Peyer's patch (tissue), 4 donors: ENCODE results near the gene PDE6H. TPM values are rescaled to one million over a fixed set of nuclear protein-coding genes. Genes with fewer than 3 reads are reported as not detected.

ENCODE experiments used
- DNase-seq, 3 donors: peaks; one replicate each; pipeline ENCODE4 v3.0.0-alpha.2; 2017 to 2019
- H3K27ac ChIP-seq, 4 donors: fragments of 200-600 bp; sonication (generic); one replicate each; pipeline ENCODE4 v1.5.1; 2016 to 2019
- H3K27me3 ChIP-seq, 2 donors: fragments of 200-600 bp; sonication (generic); one replicate each; pipeline ENCODE4 v1.5.1; 2019
- H3K36me3 ChIP-seq, 3 donors: fragments of 200-600 bp; sonication (generic); one replicate each; pipeline ENCODE4 v1.5.1; 2016 to 2019
- H3K4me1 ChIP-seq, 4 donors: fragments of 200-600 bp; sonication (generic); one replicate each; pipeline ENCODE4 v1.5.1; 2016 to 2019
- H3K4me3 ChIP-seq, 4 donors: fragments of 200-600 bp; sonication (generic); 1 replicate in 3 of 4; 2 replicates in 1 of 4; pipeline ENCODE4 v1.5.1; 2016 to 2019; ENCODE audit warnings: mild to moderate bottlenecking in 1 of 4
- H3K9me3 ChIP-seq, 4 donors: fragments of 200-600 bp; sonication (generic); one replicate each; pipeline ENCODE4 v1.5.1; 2016 to 2019; ENCODE audit warnings: mild to moderate bottlenecking in 1 of 4
- CTCF ChIP-seq, 6 experiments: fragments of 450-650 bp in 4 of 6; fragments of 200-600 bp in 2 of 6; sonication (generic) in 1 of 6; IDR thresholded peaks; one replicate each; pipeline ENCODE4 v1.5.1; 2017 to 2019; ENCODE audit warnings: antibody characterized with exemption in 6 of 6, mild to moderate bottlenecking in 3 of 6, moderate library complexity in 1 of 6
- POLR2A ChIP-seq, 2 donors: fragments of 450-650 bp; IDR thresholded peaks; one replicate each; pipeline ENCODE4 v1.5.1; 2017; ENCODE audit warnings: antibody characterized with exemption in 2 of 2, mild to moderate bottlenecking in 2 of 2, moderate library complexity in 2 of 2
- total RNA-seq, 4 donors: library from RNA; depleted of rRNA; stranded (reverse); fragments of >200 nt; gene quantifications; one replicate each; pipeline ENCODE4 v1.1.0, GENCODE V29; 2016

The PDE6H gene
- total RNA-seq, 4 donors from 2014 or later: not detected

- Histone ChIP-seq H3K27me3 (no peaks in the 10 kb centered on the region), H3K36me3 (no peaks in the 10 kb centered on the region), H3K4me3 (no peak overlapping the region), H3K27ac (no peak overlapping the region), H3K4me1 (no peaks in the 10 kb centered on the region), H3K9me3 (no peaks in the 10 kb centered on the region)
- no peak for TF ChIP-seq CTCF (IDR thresholded peaks at IDR 0.05)
- no peak for TF ChIP-seq POLR2A (IDR thresholded peaks at IDR 0.05)
- no peak for DNase-seq
These were observed 19.8 kb downstream of the PDE6H start for GRCh38 chr12:14992673-14993072.

- Histone ChIP-seq H3K4me1 (no peaks in the 10 kb centered on the region), H3K36me3 (no peaks in the 10 kb centered on the region), H3K4me3 (no peak overlapping the region), H3K27me3 (no peaks in the 10 kb centered on the region), H3K27ac (no peak overlapping the region), H3K9me3 (no peaks in the 10 kb centered on the region)
- TF ChIP-seq POLR2A (IDR thresholded peaks at IDR 0.05): no peak
- TF ChIP-seq CTCF (IDR thresholded peaks at IDR 0.05): no peak
- no peak for DNase-seq
These were observed 20.3 kb downstream of the PDE6H start for GRCh38 chr12:14993117-14993516.

DNA sequence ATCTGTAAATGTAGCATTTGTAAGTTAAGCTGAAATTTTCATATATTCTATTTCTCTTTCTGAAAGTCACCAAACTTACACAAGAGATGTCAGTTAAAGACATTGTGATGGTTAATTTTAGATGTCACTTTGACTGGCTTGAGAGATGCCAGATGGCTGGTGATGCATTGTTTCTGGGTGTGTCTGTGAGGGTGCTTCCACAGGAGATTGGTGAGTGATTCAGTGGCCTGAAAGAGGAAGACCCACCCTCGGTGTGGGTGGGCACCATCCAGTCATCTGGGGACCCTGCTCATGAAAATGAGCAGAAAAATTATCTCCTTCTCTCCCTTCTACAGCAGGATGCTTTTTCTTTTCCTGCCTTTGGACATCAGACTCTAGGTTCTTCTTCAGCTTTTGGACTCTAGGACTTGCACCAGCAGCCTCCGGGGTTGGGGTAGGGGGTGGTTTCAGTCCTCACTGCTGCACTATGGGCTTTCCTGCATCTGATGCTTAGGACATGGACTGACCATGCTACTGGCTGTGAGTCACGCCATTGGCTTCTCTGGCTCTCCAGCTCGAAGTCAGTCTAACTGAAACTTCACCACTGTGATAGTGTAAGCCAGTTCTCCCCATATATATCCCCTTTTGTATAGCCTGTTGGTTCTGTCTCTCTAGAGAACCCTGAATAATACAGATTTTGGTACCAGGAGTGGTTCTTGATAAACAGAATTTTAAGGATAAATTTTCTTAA lies 20.9 kb downstream of the PDE6H start:
- Histone ChIP-seq H3K27me3 (no peaks in the 10 kb centered on the region), H3K4me1 (no peaks in the 10 kb centered on the region), H3K27ac (peak overlapping the region in 1 of 4 donors; percentile 38), H3K36me3 (no peaks in the 10 kb centered on the region), H3K9me3 (no peaks in the 10 kb centered on the region), H3K4me3 (no peak overlapping the region)
- no peak for DNase-seq
- no peak for TF ChIP-seq POLR2A (IDR thresholded peaks at IDR 0.05)
- no peak for TF ChIP-seq CTCF (IDR thresholded peaks at IDR 0.05)

- H3K27ac ChIP-seq: no peak overlapping the region
- TF ChIP-seq POLR2A (IDR thresholded peaks at IDR 0.05): no peak
- TF ChIP-seq CTCF (IDR thresholded peaks at IDR 0.05): no peak
These were observed 21.8 kb downstream of the PDE6H start for GRCh38 chr12:14994610-14995009.

GRCh38 chr12:14995583-14996425 lies 23.0 kb downstream of the PDE6H start:
- no peak for DNase-seq
- no peaks in the 10 kb centered on the region for H3K36me3 ChIP-seq
- no peaks in the 10 kb centered on the region for H3K9me3 ChIP-seq
- no peak for TF ChIP-seq POLR2A (IDR thresholded peaks at IDR 0.05)
- TF ChIP-seq CTCF (IDR thresholded peaks at IDR 0.05): peak; percentile 51 to 69 (median 56)
- H3K27me3 ChIP-seq: no peaks in the 10 kb centered on the region
- H3K4me1 ChIP-seq: no peaks in the 10 kb centered on the region
- no peak overlapping the region for H3K27ac ChIP-seq
- no peak overlapping the region for H3K4me3 ChIP-seq

More at GRCh38 chr12:14994610-14995009, 21.8 kb downstream of the PDE6H start:
- no peaks in the 10 kb centered on the region for H3K4me1 ChIP-seq
- no peak for DNase-seq
- no peaks in the 10 kb centered on the region for H3K27me3 ChIP-seq
- H3K36me3 ChIP-seq: no peaks in the 10 kb centered on the region
- H3K9me3 ChIP-seq: no peaks in the 10 kb centered on the region
- no peak overlapping the region for H3K4me3 ChIP-seq
